Parathyroid adenoma (tissue), 2 donors: ENCODE results near the gene ABO.

Experiments used
- H2AFZ ChIP-seq: fragments of 300-600 bp; sonication (generic); one replicate; pipeline ENCODE4 v1.7.0; 2017; ENCODE audit warnings: antibody characterized with exemption, mild to moderate bottlenecking
- H3K27ac ChIP-seq: fragments of 300-600 bp; sonication (generic); one replicate; pipeline ENCODE4 v1.7.0; 2017
- H3K27me3 ChIP-seq: fragments of 300-600 bp; sonication (generic); one replicate; pipeline ENCODE4 v1.7.0; 2017; ENCODE audit warnings: low read length; ENCODE audit not compliant: control insufficient read depth, insufficient read depth
- H3K36me3 ChIP-seq: fragments of 300-600 bp; sonication (generic); one replicate; pipeline ENCODE4 v1.7.0; 2017; ENCODE audit warnings: low read length; ENCODE audit not compliant: control insufficient read depth, insufficient read depth
- H3K4me1 ChIP-seq: fragments of 300-600 bp; sonication (generic); one replicate; pipeline ENCODE4 v1.7.0; 2017; ENCODE audit warnings: control low read depth
- H3K4me2 ChIP-seq: fragments of 300-600 bp; sonication (generic); one replicate; pipeline ENCODE4 v1.7.0; 2017; ENCODE audit warnings: low read length
- H3K4me3 ChIP-seq: fragments of 300-600 bp; sonication (generic); one replicate; pipeline ENCODE4 v1.7.0; 2017; ENCODE audit warnings: low read depth, low read length
- H3K79me2 ChIP-seq: fragments of 300-600 bp; sonication (generic); one replicate; pipeline ENCODE4 v1.7.0; 2017; ENCODE audit warnings: control low read depth
- H3K9ac ChIP-seq: fragments of 300-600 bp; sonication (generic); one replicate; pipeline ENCODE4 v1.7.0; 2017; ENCODE audit warnings: mild to moderate bottlenecking
- H3K9me3 ChIP-seq: fragments of 300-600 bp; sonication (generic); one replicate; pipeline ENCODE4 v1.7.0; 2017; ENCODE audit warnings: low read length; ENCODE audit not compliant: control insufficient read depth
- CTCF ChIP-seq: fragments of 300-600 bp; sonication (generic); IDR thresholded peaks from one replicate; pipeline ENCODE4 v1.7.0; 2017; ENCODE audit warnings: antibody characterized with exemption, mild to moderate bottlenecking
- donor health status: primary hyperparathyroidism.

The ABO gene

GRCh38 chr9:133248726-133249295 lies 26.2 kb downstream of the ABO start:
- no peak overlapping the region for H3K27ac ChIP-seq
- H3K4me3 ChIP-seq: no peak overlapping the region
- no peak overlapping the region for H3K9ac ChIP-seq
- no peaks in the 10 kb centered on the region for H3K79me2 ChIP-seq
- no peaks in the 10 kb centered on the region for H3K9me3 ChIP-seq
- H3K4me2 ChIP-seq: no peak overlapping the region
- no peaks in the 10 kb centered on the region for H3K27me3 ChIP-seq
- no peaks in the 10 kb centered on the region for H3K36me3 ChIP-seq
- peaks cover 10% of the 10 kb centered on the region for H3K4me1 ChIP-seq
- H2AFZ ChIP-seq: no peak overlapping the region
- TF ChIP-seq CTCF: no peak

GRCh38 chr9:133247632-133248031 lies 27.4 kb downstream of the ABO start:
- H3K4me2 ChIP-seq: no peak overlapping the region
- H2AFZ ChIP-seq: no peak overlapping the region
- no peaks in the 10 kb centered on the region for H3K79me2 ChIP-seq
- no peak overlapping the region for H3K4me3 ChIP-seq
- no peak overlapping the region for H3K27ac ChIP-seq
- no peaks in the 10 kb centered on the region for H3K36me3 ChIP-seq
- TF ChIP-seq CTCF: no peak
- H3K9ac ChIP-seq: no peak overlapping the region
- H3K4me1 ChIP-seq: peaks cover 10% of the 10 kb centered on the region
- H3K27me3 ChIP-seq: no peaks in the 10 kb centered on the region
- no peaks in the 10 kb centered on the region for H3K9me3 ChIP-seq

- TF ChIP-seq CTCF: no peak
- Histone ChIP-seq H3K27me3 (no peaks in the 10 kb centered on the region), H3K36me3 (no peaks in the 10 kb centered on the region), H3K4me2 (no peak overlapping the region), H3K79me2 (no peaks in the 10 kb centered on the region), H3K4me3 (no peak overlapping the region), H3K9ac (no peak overlapping the region), H3K9me3 (no peaks in the 10 kb centered on the region), H3K4me1 (peaks cover 10% of the 10 kb centered on the region), H2AFZ (no peak overlapping the region), H3K27ac (no peak overlapping the region)
Observed at GRCh38 chr9:133246991-133247390, 28.0 kb downstream of the ABO start.

- no peaks in the 10 kb centered on the region for H3K27me3 ChIP-seq
- H3K36me3 ChIP-seq: no peaks in the 10 kb centered on the region
- H2AFZ ChIP-seq: no peak overlapping the region
- no peak overlapping the region for H3K4me2 ChIP-seq
- no peak for TF ChIP-seq CTCF
- no peaks in the 10 kb centered on the region for H3K79me2 ChIP-seq
- H3K4me3 ChIP-seq: no peak overlapping the region
- H3K9ac ChIP-seq: no peak overlapping the region
- H3K27ac ChIP-seq: no peak overlapping the region
- no peaks in the 10 kb centered on the region for H3K9me3 ChIP-seq
- H3K4me1 ChIP-seq: peaks cover 10% of the 10 kb centered on the region
Observed at GRCh38 chr9:133246562-133246961, 28.4 kb downstream of the ABO start.

- H2AFZ ChIP-seq: no peak overlapping the region
- H3K27ac ChIP-seq: no peak overlapping the region
- H3K4me2 ChIP-seq: no peak overlapping the region
- no peak overlapping the region for H3K4me3 ChIP-seq
- H3K79me2 ChIP-seq: no peaks in the 10 kb centered on the region
- no peak for TF ChIP-seq CTCF
- no peaks in the 10 kb centered on the region for H3K27me3 ChIP-seq
- H3K9ac ChIP-seq: no peak overlapping the region
- H3K9me3 ChIP-seq: no peaks in the 10 kb centered on the region
- H3K4me1 ChIP-seq: no peaks in the 10 kb centered on the region
- no peaks in the 10 kb centered on the region for H3K36me3 ChIP-seq
Observed at GRCh38 chr9:133242991-133243390, 32.0 kb downstream of the ABO start.
